Esophagus squamous epithelium (tissue), 5 donors: Measurements from ENCODE around the gene L3MBTL1. TPM values are rescaled to one million over a fixed set of nuclear protein-coding genes. Genes with fewer than 3 reads are reported as not detected.

Experiments
- DNase-seq: peaks from one replicate; lab custom pipeline; 2025; lab: John Stamatoyannopoulos, UW
- H3K27ac ChIP-seq, 4 donors: fragments of 200-600 bp; sonication (generic); one replicate each; pipeline ENCODE4 v1.5.1; 2016 to 2019; ENCODE audit warnings: mild to moderate bottlenecking in 1 of 4
- H3K27me3 ChIP-seq, 4 donors: fragments of 200-600 bp; sonication (generic); 1 replicate in 3 of 4; 2 replicates in 1 of 4; pipeline versions ENCODE4 v1.5.1 to v1.6.0; 2017 to 2021; ENCODE audit warnings: antibody characterized with exemption in 1 of 4
- H3K36me3 ChIP-seq, 3 donors: fragments of 200-600 bp; sonication (generic); one replicate each; pipeline ENCODE4 v1.5.1; 2016 to 2019
- H3K4me1 ChIP-seq, 3 donors: fragments of 200-600 bp; sonication (generic); one replicate each; pipeline ENCODE4 v1.5.1; 2017 to 2019
- H3K4me3 ChIP-seq, 4 donors: fragments of 200-600 bp; sonication (generic); 1 replicate in 3 of 4; 2 replicates in 1 of 4; pipeline ENCODE4 v1.5.1; 2016 to 2019; ENCODE audit warnings: mild to moderate bottlenecking in 2 of 4, moderate library complexity in 1 of 4
- H3K9me3 ChIP-seq, 3 donors: fragments of 200-600 bp; sonication (generic); one replicate each; pipeline ENCODE4 v1.5.1; 2016 to 2019
- CTCF ChIP-seq, 6 experiments: fragments of 450-650 bp in 4 of 6; fragments of 200-600 bp in 2 of 6; sonication (generic) in 2 of 6; IDR thresholded peaks; one replicate each; pipeline ENCODE4 v1.5.1; 2016 to 2019; ENCODE audit warnings: antibody characterized with exemption in 6 of 6, mild to moderate bottlenecking in 4 of 6, moderate library complexity in 4 of 6
- POLR2A ChIP-seq, 4 donors: fragments of 450-650 bp; IDR thresholded peaks; one replicate each; pipeline ENCODE4 v1.6.1; 2017; ENCODE audit warnings: antibody characterized with exemption in 4 of 4, mild to moderate bottlenecking in 4 of 4, moderate library complexity in 3 of 4
- WGBS, 2 donors: methylation state at CpG; one replicate each; pipeline ENCODE4 v1.1.5; 2018; 5-methylcytosine and 5-hydroxymethylcytosine counted together
- intact Hi-C: fragments of 100-400 bp; cut with DNase I; formaldehyde crosslinking; loops from one replicate; pipeline ENCODE4 v1.15.0; 2022
- total RNA-seq, 4 donors: library from RNA; depleted of rRNA; stranded (reverse); fragments of >200 nt; gene quantifications; one replicate each; pipeline ENCODE4 v1.1.0, GENCODE V29; 2016
- donor health status: DM: yes; HTN: yes; CAD: no.

L3MBTL1 gene
- total RNA-seq, 4 donors from 2014 or later, result 3.5 to 31.7 (median 7.9) TPM

GRCh38 chr20:43460830-43461200 is 46.7 kb upstream of the L3MBTL1 start:
- 91 to 92% methylated on average over 10 of the region's 10 CpGs for WGBS, 2 donors
- no peak overlapping the region for H3K4me3 ChIP-seq
- no peaks in the 10 kb centered on the region for H3K27me3 ChIP-seq
- peaks cover 6 to 69% (median 47%) of the 10 kb centered on the region in 3 donors for H3K36me3 ChIP-seq
- no peak for DNase-seq
- intact Hi-C loops, result no loop called here
- TF ChIP-seq POLR2A (IDR thresholded peaks at IDR 0.05) (no peak), CTCF (IDR thresholded peaks at IDR 0.05) (no peak)
- H3K9me3 ChIP-seq, result no peaks in the 10 kb centered on the region
- H3K4me1 ChIP-seq, result peaks cover 12 to 55% (median 12%) of the 10 kb centered on the region in 3 donors
- no peak overlapping the region for H3K27ac ChIP-seq

- Histone ChIP-seq H3K27ac (no peak overlapping the region), H3K9me3 (no peaks in the 10 kb centered on the region), H3K4me1 (peaks cover 6 to 46% (median 7%) of the 10 kb centered on the region in 3 donors), H3K36me3 (peaks cover 6 to 82% (median 48%) of the 10 kb centered on the region in 3 donors), H3K27me3 (no peaks in the 10 kb centered on the region), H3K4me3 (no peak overlapping the region)
- intact Hi-C loops, result no loop called here
- WGBS, 2 donors, result 85 to 86% methylated on average over 3 of the region's 3 CpGs
- no peak for DNase-seq
- no peak for TF ChIP-seq CTCF (IDR thresholded peaks at IDR 0.05)
Measured at GRCh38 chr20:43461894-43462659, 45.4 kb upstream of the L3MBTL1 start.

DNA sequence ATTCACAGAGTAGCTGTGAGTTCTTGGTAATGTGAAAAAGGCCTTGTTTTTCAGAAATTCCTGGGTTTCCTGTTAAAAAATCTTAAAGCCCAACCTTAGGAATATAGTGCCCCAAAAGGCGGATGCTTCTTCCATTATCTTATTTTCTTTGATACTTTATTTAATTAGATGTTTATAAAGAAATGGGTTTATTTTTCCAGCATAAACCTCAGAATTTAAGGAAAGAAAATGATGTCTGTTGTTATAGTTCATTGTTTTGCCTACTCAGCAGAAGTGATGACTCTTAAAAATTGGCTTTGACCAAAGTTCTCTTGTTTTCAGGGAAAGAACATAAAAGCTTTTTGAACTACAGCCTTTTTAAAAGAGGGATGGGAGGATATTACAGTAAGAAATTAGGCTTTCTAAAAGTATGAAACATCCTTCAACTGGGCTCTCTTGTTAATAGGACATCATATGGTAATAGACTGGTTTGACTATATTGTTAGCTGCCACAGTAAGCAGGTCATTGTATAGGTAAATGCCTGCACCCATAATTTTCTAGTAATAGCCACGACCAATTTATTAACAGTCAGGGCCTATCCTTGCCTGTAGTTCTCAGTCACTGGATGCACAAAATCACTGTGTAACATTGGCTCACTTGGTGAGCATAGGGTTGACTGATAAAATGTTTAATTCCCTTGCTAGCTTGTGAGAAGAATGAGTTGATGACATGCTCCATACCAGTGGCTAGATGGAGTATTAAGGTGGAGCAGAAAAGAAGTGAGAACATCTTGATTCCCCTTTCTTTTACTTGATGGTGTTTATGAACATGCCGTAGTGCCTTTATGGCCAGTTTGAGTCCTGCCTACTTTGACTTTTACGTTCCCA is 44.6 kb upstream of the L3MBTL1 start:
- Histone ChIP-seq H3K36me3 (peaks cover 6 to 90% (median 48%) of the 10 kb centered on the region in 3 donors), H3K27ac (no peak overlapping the region), H3K9me3 (no peaks in the 10 kb centered on the region), H3K4me1 (peaks cover 6 to 46% (median 7%) of the 10 kb centered on the region in 3 donors), H3K4me3 (no peak overlapping the region), H3K27me3 (no peaks in the 10 kb centered on the region)
- no peak for DNase-seq
- 88 to 89% methylated on average over 4 of the region's 4 CpGs for WGBS, 2 donors
- TF ChIP-seq CTCF (IDR thresholded peaks at IDR 0.05) (no peak), POLR2A (IDR thresholded peaks at IDR 0.05) (no peak)
- intact Hi-C loops, result no loop called here

DNA sequence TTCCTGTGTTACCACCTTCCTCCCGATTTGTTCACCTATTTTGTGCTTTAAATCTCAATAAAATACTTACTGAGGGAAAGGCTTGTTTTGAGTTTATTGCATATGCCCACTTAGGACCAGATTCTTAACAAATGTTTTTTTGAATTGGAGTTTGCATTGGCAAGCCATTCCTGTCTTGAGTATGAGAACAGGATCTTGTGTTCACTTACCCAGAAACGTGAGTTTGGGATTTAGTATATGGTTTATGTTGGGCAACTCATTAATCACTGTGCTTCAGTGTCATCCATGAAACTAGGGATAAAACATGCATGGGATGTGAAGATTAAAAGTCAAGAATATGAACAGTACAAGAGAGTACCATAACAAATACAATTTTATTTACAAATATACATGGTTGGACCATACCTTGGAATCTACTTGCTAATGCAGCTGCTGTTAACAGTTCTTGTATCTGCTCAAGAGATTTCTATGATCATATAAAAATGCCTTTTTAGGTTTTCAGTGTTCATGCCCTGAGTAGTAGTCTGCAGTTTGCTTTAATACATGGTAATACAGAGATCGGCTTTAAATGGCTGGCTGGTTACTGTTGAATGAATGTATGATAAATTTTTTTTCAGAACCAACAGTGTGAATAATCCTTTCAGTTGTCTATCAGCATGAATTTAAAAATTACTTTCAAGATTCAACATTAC is 43.8 kb upstream of the L3MBTL1 start:
- intact Hi-C loops, result no loop called here
- WGBS, 2 donors, result 69 to 75% methylated on average over 3 of the region's 3 CpGs
- TF ChIP-seq CTCF (IDR thresholded peaks at IDR 0.05), result no peak
- Histone ChIP-seq H3K4me3 (no peak overlapping the region), H3K36me3 (peaks cover 6 to 98% (median 48%) of the 10 kb centered on the region in 3 donors), H3K4me1 (peaks cover 6 to 46% (median 7%) of the 10 kb centered on the region in 3 donors), H3K27me3 (no peaks in the 10 kb centered on the region), H3K27ac (no peak overlapping the region), H3K9me3 (no peaks in the 10 kb centered on the region)
- DNase-seq, result no peak
